ACC112 (cell line): ENCODE measurements around the gene C8A.

Experiments used
- H2AFZ ChIP-seq: fragments of 200-600 bp; sonication (generic); one replicate; pipeline ENCODE4 v1.6.0; 2017; ENCODE audit warnings: antibody characterized with exemption, low read length; ENCODE audit not compliant: unreplicated experiment
- H3K27ac ChIP-seq: fragments of 200-600 bp; sonication (generic); 2 replicates; pipeline ENCODE4 v1.5.1; 2014; ENCODE audit warnings: low read depth, mild to moderate bottlenecking, antibody characterized with exemption, low read length, moderate library complexity
- H3K27me3 ChIP-seq: fragments of 200-600 bp; sonication (generic); 2 replicates; pipeline ENCODE4 v1.6.1; 2014; ENCODE audit warnings: mild to moderate bottlenecking, antibody characterized with exemption, low read length, moderate library complexity, mixed read lengths; ENCODE audit not compliant: insufficient read depth
- H3K36me3 ChIP-seq: fragments of 200-600 bp; sonication (generic); 2 replicates; pipeline ENCODE4 v1.6.1; 2016; ENCODE audit warnings: mild to moderate bottlenecking, antibody characterized with exemption, low read length, moderate library complexity, mixed read lengths; ENCODE audit not compliant: insufficient read depth
- H3K4me1 ChIP-seq: fragments of 200-600 bp; sonication (generic); one replicate; pipeline ENCODE4 v1.6.1; 2016; ENCODE audit warnings: low read length, mixed read lengths; ENCODE audit not compliant: insufficient read depth, unreplicated experiment, control insufficient read depth
- H3K4me3 ChIP-seq: fragments of 200-600 bp; sonication (generic); 2 replicates; pipeline ENCODE4 v1.5.1; 2014; ENCODE audit warnings: mild to moderate bottlenecking, low read depth, low read length
- H3K79me2 ChIP-seq: fragments of 200-600 bp; sonication (generic); one replicate; pipeline ENCODE4 v1.6.0; 2016; ENCODE audit warnings: low read length; ENCODE audit not compliant: control insufficient read depth, unreplicated experiment, insufficient read depth

C8A gene

DNA sequence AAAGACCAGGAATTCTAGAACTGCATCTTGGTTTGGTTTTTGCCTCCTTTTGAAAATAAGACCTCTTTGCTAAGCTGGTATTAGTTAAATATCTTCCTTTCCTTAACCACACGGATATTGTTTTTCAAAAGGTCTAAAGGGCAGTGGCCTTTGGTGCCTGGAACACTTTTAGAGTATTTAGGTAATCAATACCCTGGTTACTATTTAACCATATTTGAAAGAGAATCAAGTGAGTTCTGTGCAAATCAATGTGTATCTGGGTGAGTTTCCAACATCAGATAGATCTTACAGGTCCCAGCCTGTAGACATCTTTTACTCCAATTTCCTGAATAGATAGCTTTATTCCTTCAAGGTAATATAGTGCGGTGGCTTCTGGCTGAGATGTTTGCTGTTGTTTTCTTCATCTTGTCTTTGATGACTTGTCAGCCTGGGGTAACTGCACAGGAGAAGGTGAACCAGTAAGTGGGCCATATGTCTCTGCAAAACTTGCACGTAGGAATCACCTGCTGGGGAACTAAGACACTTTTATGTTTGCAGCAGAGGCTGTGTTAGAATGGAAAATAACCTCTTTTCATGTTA lies at the start of gene C8A:
Gene C8A, plus strand, starts transcription at position 277 of the 579 bp plus-strand sequence. Its CDS starts 105 bp downstream, at position 382.
- H3K27me3 ChIP-seq = peaks cover 11% of the 10 kb centered on the region; the same call in 1 of the 2 replicates
- H3K79me2 ChIP-seq = no peaks in the 10 kb centered on the region
- no peaks in the 10 kb centered on the region for H3K36me3 ChIP-seq
- H3K4me1 ChIP-seq = no peaks in the 10 kb centered on the region
- H3K27ac ChIP-seq = no peak within 1 kb of the TSS
- no peak within 1 kb of the TSS for H3K4me3 ChIP-seq
- H2AFZ ChIP-seq = no peak within 1 kb of the TSS

- H3K27ac ChIP-seq = no peak overlapping the region
- H3K36me3 ChIP-seq = no peaks in the 10 kb centered on the region
- peaks cover 32% of the 10 kb centered on the region for H3K27me3 ChIP-seq
- no peaks in the 10 kb centered on the region for H3K79me2 ChIP-seq
- no peak overlapping the region for H3K4me3 ChIP-seq
- H2AFZ ChIP-seq = no peak overlapping the region
- H3K4me1 ChIP-seq = no peaks in the 10 kb centered on the region
Observed at GRCh38 chr1:56806804-56807203, 47.8 kb upstream of the C8A start.

GRCh38 chr1:56808410-56808809 lies 46.2 kb upstream of the C8A start:
- Histone ChIP-seq H3K27ac (no peak overlapping the region), H3K4me1 (no peaks in the 10 kb centered on the region), H3K36me3 (no peaks in the 10 kb centered on the region), H3K79me2 (no peaks in the 10 kb centered on the region), H3K4me3 (no peak overlapping the region), H2AFZ (no peak overlapping the region), H3K27me3 (peaks cover 45% of the 10 kb centered on the region)

GRCh38 chr1:56811331-56811730 lies 43.3 kb upstream of the C8A start:
- Histone ChIP-seq H3K79me2 (no peaks in the 10 kb centered on the region), H3K27ac (no peak overlapping the region)

DNA sequence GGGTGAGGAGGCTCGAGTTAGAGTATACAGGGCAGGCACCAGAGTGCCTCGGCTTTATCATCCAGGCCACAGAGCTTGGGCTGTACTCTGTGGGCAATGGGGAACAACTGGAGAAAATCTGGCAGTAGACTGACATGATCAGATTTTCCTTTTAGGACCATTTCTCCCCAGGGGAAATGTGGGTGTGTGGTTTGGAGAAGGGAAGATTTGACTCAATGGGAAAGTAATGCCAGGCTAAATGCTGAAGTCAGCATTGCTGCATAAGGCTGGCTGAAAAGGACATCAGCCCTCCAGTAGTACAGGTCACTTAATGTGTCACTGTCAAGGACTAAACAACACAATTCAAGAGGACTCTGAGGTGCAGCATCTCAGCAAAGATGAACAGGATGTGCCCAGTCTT lies 40.4 kb upstream of the C8A start:
- no peaks in the 10 kb centered on the region for H3K36me3 ChIP-seq
- no peaks in the 10 kb centered on the region for H3K79me2 ChIP-seq
- no peak overlapping the region for H3K4me3 ChIP-seq
- H3K27me3 ChIP-seq = peaks cover 41% of the 10 kb centered on the region
- H3K4me1 ChIP-seq = no peaks in the 10 kb centered on the region
- H2AFZ ChIP-seq = no peak overlapping the region
- no peak overlapping the region for H3K27ac ChIP-seq

More at GRCh38 chr1:56811331-56811730, 43.3 kb upstream of the C8A start:
- no peak overlapping the region for H3K4me3 ChIP-seq
- no peak overlapping the region for H2AFZ ChIP-seq
- H3K36me3 ChIP-seq = no peaks in the 10 kb centered on the region
- H3K27me3 ChIP-seq = peaks cover 49% of the 10 kb centered on the region
- H3K4me1 ChIP-seq = no peaks in the 10 kb centered on the region

GRCh38 chr1:56816264-56816663 lies 38.3 kb upstream of the C8A start:
- peaks cover 23% of the 10 kb centered on the region for H3K27me3 ChIP-seq
- no peaks in the 10 kb centered on the region for H3K79me2 ChIP-seq
- H3K27ac ChIP-seq = no peak overlapping the region
- H3K36me3 ChIP-seq = no peaks in the 10 kb centered on the region
- H3K4me3 ChIP-seq = no peak overlapping the region
- no peaks in the 10 kb centered on the region for H3K4me1 ChIP-seq
- H2AFZ ChIP-seq = no peak overlapping the region

DNA sequence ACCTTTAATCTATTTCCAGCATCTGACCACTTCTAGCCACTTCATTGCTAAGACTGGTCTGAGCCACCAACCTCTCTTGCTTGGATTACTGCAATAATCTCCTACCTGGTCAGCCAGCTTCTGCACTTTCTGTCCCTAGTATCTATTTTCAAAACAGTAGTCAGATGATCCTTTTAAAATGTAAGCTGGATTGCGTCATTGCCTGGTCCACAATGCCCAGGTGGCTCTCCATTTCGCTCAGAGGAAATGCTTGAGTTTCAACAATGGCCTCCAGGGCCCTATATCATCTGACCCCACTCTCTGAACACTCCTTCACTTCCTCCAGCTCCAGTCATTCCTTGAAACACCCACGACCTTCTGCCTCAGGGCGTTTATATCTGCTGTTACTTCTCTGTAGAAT lies 37.7 kb upstream of the C8A start:
- no peak overlapping the region for H3K27ac ChIP-seq
- peaks cover 18% of the 10 kb centered on the region for H3K27me3 ChIP-seq
- H3K79me2 ChIP-seq = no peaks in the 10 kb centered on the region
- H3K4me3 ChIP-seq = no peak overlapping the region
- no peaks in the 10 kb centered on the region for H3K36me3 ChIP-seq
- no peaks in the 10 kb centered on the region for H3K4me1 ChIP-seq
- H2AFZ ChIP-seq = no peak overlapping the region

DNA sequence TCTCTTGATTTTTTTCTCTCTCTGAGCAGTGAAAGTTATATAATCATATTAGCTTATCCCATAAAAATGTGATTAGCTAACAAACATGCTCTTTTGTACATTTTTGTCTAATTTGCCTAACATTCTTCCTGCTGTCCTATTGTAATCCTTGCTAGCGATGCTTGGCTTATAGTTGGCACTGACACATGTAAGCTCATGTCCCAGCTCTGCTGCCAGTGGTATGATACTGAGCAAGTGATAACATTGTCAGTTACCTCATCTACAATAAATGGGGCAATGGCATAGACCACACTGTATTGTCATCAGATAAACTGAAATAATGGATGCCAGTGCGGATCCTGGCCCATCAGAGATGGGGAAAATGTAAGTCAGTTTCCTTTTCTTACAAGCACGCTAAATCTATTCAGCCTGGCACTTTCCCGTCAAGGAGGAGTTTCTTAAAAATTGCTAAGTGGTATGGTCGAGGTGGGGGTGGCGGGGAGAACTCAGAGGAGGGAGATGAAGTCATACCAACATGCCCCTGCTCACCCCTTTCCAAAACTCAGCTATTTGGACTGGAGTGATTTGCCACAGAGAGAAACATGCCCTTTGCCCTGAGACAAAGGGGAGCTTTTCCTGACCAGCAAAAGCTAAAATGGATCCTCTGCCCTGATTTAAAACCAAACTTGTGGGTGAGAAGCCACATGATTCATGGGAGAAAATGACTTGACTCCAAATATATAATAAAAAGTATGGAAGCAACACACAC lies 36.7 kb upstream of the C8A start:
- no peaks in the 10 kb centered on the region for H3K36me3 ChIP-seq
- H3K27ac ChIP-seq = no peak overlapping the region
- H3K4me1 ChIP-seq = no peaks in the 10 kb centered on the region
- no peak overlapping the region for H2AFZ ChIP-seq
- no peak overlapping the region for H3K4me3 ChIP-seq
- no peaks in the 10 kb centered on the region for H3K79me2 ChIP-seq
- peaks cover 18% of the 10 kb centered on the region; the same call in 1 of the 2 replicates for H3K27me3 ChIP-seq

DNA sequence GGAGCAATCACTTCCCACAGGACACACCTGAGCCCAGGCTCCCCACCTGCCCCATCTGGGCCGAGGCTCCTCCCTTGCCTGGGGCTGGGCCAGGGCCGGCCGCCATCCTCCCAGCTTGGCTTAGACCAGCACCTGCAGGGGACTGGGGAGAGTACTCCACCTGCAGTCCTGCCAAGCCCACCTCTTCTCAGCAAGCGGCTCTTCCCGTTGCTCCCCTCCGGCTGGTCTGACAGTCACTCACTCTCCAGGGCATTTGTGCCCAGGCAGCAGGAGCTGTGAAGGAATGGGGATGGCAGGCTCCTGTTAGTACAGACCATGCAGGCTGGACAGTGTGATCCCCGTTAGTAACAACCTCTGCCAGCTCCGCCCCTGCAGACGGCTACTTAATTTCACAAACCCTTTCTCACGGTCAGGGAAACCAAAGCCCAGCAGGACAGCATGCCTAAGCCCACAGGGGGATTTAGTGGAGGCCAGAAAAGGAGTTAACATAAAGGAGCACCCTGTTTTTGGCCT lies 35.2 kb upstream of the C8A start, which contains the start of gene FYB2:
Gene FYB2, minus strand, starts transcription at position 18 of the 513 bp plus-strand sequence. CDS start 114 bp downstream, outside the sequence.
- Histone ChIP-seq H3K79me2 (no peaks in the 10 kb centered on the region), H3K27me3 (peaks cover 18% of the 10 kb centered on the region), H3K4me3 (no peak within 1 kb of the TSS), H3K36me3 (no peaks in the 10 kb centered on the region), H3K4me1 (no peaks in the 10 kb centered on the region), H2AFZ (no peak within 1 kb of the TSS), H3K27ac (no peak within 1 kb of the TSS)

DNA sequence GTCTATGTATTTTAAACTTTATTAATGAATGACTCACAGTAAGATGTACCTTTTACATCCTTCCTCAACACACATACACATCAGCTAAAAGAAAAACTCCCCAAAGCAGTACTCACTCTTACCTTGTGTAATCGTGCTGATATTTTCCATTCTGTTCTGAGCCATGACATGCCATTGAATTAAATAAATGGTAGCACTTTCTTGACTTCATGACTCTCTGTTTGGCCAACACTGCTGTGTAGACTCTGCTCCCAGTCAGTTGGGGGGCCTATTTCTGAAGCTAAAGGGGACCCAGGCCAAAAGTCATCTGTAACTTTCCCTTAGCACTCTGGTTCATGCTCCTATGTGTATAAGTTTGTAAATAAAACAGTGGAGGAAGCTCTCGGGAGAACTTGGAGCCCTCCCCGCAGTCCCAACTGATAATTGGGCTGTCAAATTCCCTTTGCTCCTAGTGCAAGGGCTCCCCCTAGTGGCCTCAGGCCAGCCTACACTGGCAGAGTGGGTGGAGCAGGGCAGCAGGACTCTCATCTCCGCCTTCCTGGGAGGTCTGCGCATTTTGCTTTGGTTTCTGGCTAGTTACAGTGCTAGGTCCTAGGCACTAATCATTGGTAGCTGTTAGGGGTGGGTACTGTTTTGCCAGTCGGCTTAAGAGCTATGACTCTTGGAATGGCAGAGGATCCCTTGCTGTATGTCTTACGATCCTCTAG lies 33.7 kb upstream of the C8A start:
- H3K4me3 ChIP-seq = no peak overlapping the region

More for the DNA sequence above, 33.7 kb upstream of the C8A start:
- Histone ChIP-seq H3K27ac (no peak overlapping the region), H3K4me1 (no peaks in the 10 kb centered on the region), H3K36me3 (no peaks in the 10 kb centered on the region), H3K27me3 (peaks cover 18% of the 10 kb centered on the region), H3K79me2 (no peaks in the 10 kb centered on the region), H2AFZ (no peak overlapping the region)
